Hepatocyte (in vitro differentiated cells): Measurements from ENCODE around the gene MPST. TPM values are rescaled to one million over a fixed set of nuclear protein-coding genes. Genes with fewer than 3 reads are reported as not detected.

Experiments used
- DNase-seq: peaks from one replicate; pipeline ENCODE4 v3.0.0-alpha.2; 2016; ENCODE audit warnings: low spot score
- H2AFZ ChIP-seq: fragments of 200-600 bp; sonication (generic); 2 replicates; pipeline ENCODE4 v1.6.0; 2016; ENCODE audit warnings: antibody characterized with exemption, mild to moderate bottlenecking
- H3K27ac ChIP-seq: fragments of 200-600 bp; sonication (generic); 2 replicates; pipeline ENCODE4 v1.5.1; 2016; ENCODE audit warnings: mild to moderate bottlenecking
- H3K27me3 ChIP-seq: fragments of 200-600 bp; sonication (generic); 2 replicates; pipeline ENCODE4 v1.6.1; 2016
- H3K36me3 ChIP-seq: fragments of 200-600 bp; sonication (generic); replicated peaks from 2 replicates; pipeline ENCODE4 v1.5.1; 2016; ENCODE audit warnings: low read depth; ENCODE audit not compliant: insufficient read depth
- H3K4me1 ChIP-seq: fragments of 200-600 bp; sonication (generic); 2 replicates; pipeline ENCODE4 v1.5.1; 2016; ENCODE audit warnings: mild to moderate bottlenecking, moderate library complexity; ENCODE audit not compliant: insufficient read depth
- H3K4me2 ChIP-seq: fragments of 200-600 bp; sonication (generic); 2 replicates; pipeline ENCODE4 v1.6.0; 2016
- H3K4me3 ChIP-seq: fragments of 200-600 bp; sonication (generic); 2 replicates; pipeline ENCODE4 v1.5.1; 2016; ENCODE audit warnings: mild to moderate bottlenecking
- H3K79me2 ChIP-seq: fragments of 200-600 bp; sonication (generic); 2 replicates; pipeline ENCODE4 v1.6.0; 2017; ENCODE audit warnings: mild to moderate bottlenecking
- H3K9me2 ChIP-seq: fragments of 200-600 bp; sonication (generic); replicated peaks from 2 replicates; pipeline ENCODE4 v1.6.0; 2017; ENCODE audit warnings: mild to moderate bottlenecking; ENCODE audit not compliant: insufficient read depth
- H3K9me3 ChIP-seq: fragments of 200-600 bp; sonication (generic); 2 replicates; pipeline ENCODE4 v1.5.1; 2016; ENCODE audit warnings: low read depth, mild to moderate bottlenecking
- H4K20me1 ChIP-seq: fragments of 200-600 bp; sonication (generic); 2 replicates; pipeline ENCODE4 v1.6.0; 2016; ENCODE audit warnings: mild to moderate bottlenecking; ENCODE audit not compliant: insufficient read depth, poor library complexity, severe bottlenecking
- CTCF ChIP-seq: fragments of 200-600 bp; sonication (generic); IDR thresholded peaks from 2 replicates; pipeline ENCODE4 v1.5.1; 2016; ENCODE audit warnings: antibody characterized with exemption, mild to moderate bottlenecking; ENCODE audit not compliant: poor library complexity
- EZH2 ChIP-seq: fragments of 200-600 bp; sonication (generic); IDR thresholded peaks from 2 replicates; pipeline ENCODE4 v1.6.1; 2016; ENCODE audit warnings: antibody characterized with exemption, mild to moderate bottlenecking, borderline replicate concordance
- EZH2phosphoT487 ChIP-seq: fragments of 200-600 bp; sonication (generic); IDR thresholded peaks from one replicate; pipeline ENCODE4 v1.6.1; 2018; ENCODE audit warnings: antibody characterized with exemption, mild to moderate bottlenecking, low read depth, moderate library complexity; ENCODE audit not compliant: unreplicated experiment, severe bottlenecking
- WGBS: methylation state at CpG from one replicate; pipeline ENCODE4 v1.1.6; 2016; ENCODE audit warnings: low lambda C conversion rate; ENCODE audit errors: missing lambda C conversion rate; 5-methylcytosine and 5-hydroxymethylcytosine counted together
- polyA plus RNA-seq: library from polyadenylated mRNA; unstranded; fragments of >200 nt; fragmentation: Nextera tagmentation; extraction: Ambion mirVana; gene quantifications from 2 replicates; pipeline ENCODE4 v1.2.1, GENCODE V29; 2016
- total RNA-seq: library from RNA; depleted of rRNA; stranded (reverse); fragments of >200 nt; gene quantifications from 2 replicates; pipeline ENCODE4 v1.2.3, GENCODE V29; 2014

The MPST gene
- total and polyA plus RNA-seq, 2 experiments from 2014 or later = 136 to 193 TPM

- WGBS = 81% methylated on average over 11 of the region's 11 CpGs
- H3K4me2 ChIP-seq = no peak overlapping the region
- no peak overlapping the region for H3K4me3 ChIP-seq
- DNase-seq = no peak
- TF ChIP-seq EZH2 (no peak), CTCF (no peak), EZH2phosphoT487 (no peak)
- no peaks in the 10 kb centered on the region for H3K79me2 ChIP-seq
- no peaks in the 10 kb centered on the region for H3K9me2 ChIP-seq
- H3K27me3 ChIP-seq = no peaks in the 10 kb centered on the region
- no peaks in the 10 kb centered on the region for H4K20me1 ChIP-seq
- no peaks in the 10 kb centered on the region for H3K36me3 ChIP-seq
- no peaks in the 10 kb centered on the region for H3K4me1 ChIP-seq
- H2AFZ ChIP-seq = no peak overlapping the region
- no peak overlapping the region for H3K27ac ChIP-seq
- H3K9me3 ChIP-seq = no peaks in the 10 kb centered on the region
Measured at GRCh38 chr22:37000676-37001534, 18.6 kb upstream of the MPST start.

- Histone ChIP-seq H2AFZ (no peak overlapping the region), H3K9me2 (no peaks in the 10 kb centered on the region), H3K4me3 (no peak overlapping the region), H3K79me2 (no peaks in the 10 kb centered on the region), H3K27me3 (no peaks in the 10 kb centered on the region), H3K9me3 (no peaks in the 10 kb centered on the region), H3K4me2 (no peak overlapping the region), H3K4me1 (no peaks in the 10 kb centered on the region), H3K36me3 (no peaks in the 10 kb centered on the region), H4K20me1 (no peaks in the 10 kb centered on the region), H3K27ac (no peak overlapping the region)
- no peak for DNase-seq
- WGBS = 91% methylated on average over 12 of the region's 12 CpGs
- TF ChIP-seq EZH2phosphoT487 (no peak), EZH2 (no peak), CTCF (no peak)
Measured at GRCh38 chr22:37001826-37002225, 17.7 kb upstream of the MPST start.

- no peaks in the 10 kb centered on the region for H4K20me1 ChIP-seq
- H3K4me1 ChIP-seq = no peaks in the 10 kb centered on the region
- H3K4me2 ChIP-seq = no peak overlapping the region
- TF ChIP-seq EZH2 (no peak), CTCF (no peak), EZH2phosphoT487 (no peak)
- no peak overlapping the region for H3K27ac ChIP-seq
- H3K27me3 ChIP-seq = no peaks in the 10 kb centered on the region
- no peaks in the 10 kb centered on the region for H3K36me3 ChIP-seq
- H3K9me2 ChIP-seq = no peaks in the 10 kb centered on the region
- no peak for DNase-seq
- no peaks in the 10 kb centered on the region for H3K79me2 ChIP-seq
- no peak overlapping the region for H2AFZ ChIP-seq
- no peaks in the 10 kb centered on the region for H3K9me3 ChIP-seq
- 92% methylated on average over 7 of the region's 7 CpGs for WGBS
- H3K4me3 ChIP-seq = no peak overlapping the region
Measured at GRCh38 chr22:37002633-37003032, 16.9 kb upstream of the MPST start.
